AG09309 (cell line): ENCODE data around the gene DCP2.

Experiments
- DNase-seq: peaks from one replicate; pipeline ENCODE4 v3.0.0-alpha.2; 2010; ENCODE audit warnings: low read depth
- H3K4me3 ChIP-seq: 2 replicates; pipeline ENCODE4 v1.5.1; 2011; ENCODE audit warnings: mild to moderate bottlenecking, low read depth, low read length, moderate library complexity; ENCODE audit not compliant: control insufficient read depth
- CTCF ChIP-seq: IDR thresholded peaks from 2 replicates; pipeline ENCODE4 v1.5.1; 2011; ENCODE audit warnings: mild to moderate bottlenecking, low read depth, low read length, inconsistent platforms; ENCODE audit not compliant: insufficient read depth, control insufficient read depth; ENCODE audit errors: missing control alignments

DCP2 gene

GRCh38 chr5:113050721-113051382 lies 74.3 kb downstream of the DCP2 start:
- TF ChIP-seq CTCF: no peak
- H3K4me3 ChIP-seq: no peak overlapping the region
- DNase-seq: peak; percentile 43

- TF ChIP-seq CTCF: no peak
- H3K4me3 ChIP-seq: no peak overlapping the region
- no peak for DNase-seq
Observed at GRCh38 chr5:113052041-113052795, 75.6 kb downstream of the DCP2 start.

GRCh38 chr5:113053511-113053995 lies 77.0 kb downstream of the DCP2 start:
- H3K4me3 ChIP-seq: no peak overlapping the region
- TF ChIP-seq CTCF: no peak
- no peak for DNase-seq

- TF ChIP-seq CTCF: no peak
- no peak overlapping the region for H3K4me3 ChIP-seq
- no peak for DNase-seq
Observed at GRCh38 chr5:113054899-113055298, 78.3 kb downstream of the DCP2 start.

GRCh38 chr5:113056988-113057387 lies 80.4 kb downstream of the DCP2 start:
- TF ChIP-seq CTCF: no peak
- no peak for DNase-seq
- no peak overlapping the region for H3K4me3 ChIP-seq

- DNase-seq: no peak
- no peak for TF ChIP-seq CTCF
- H3K4me3 ChIP-seq: no peak overlapping the region
Observed at GRCh38 chr5:113057557-113057984, 81.0 kb downstream of the DCP2 start.
